VCaP (cell line): ENCODE results near the gene SLC25A20.

Experiments
- H3K27ac ChIP-seq: fragments of 450-650 bp; 2 replicates; pipeline ENCODE4 v1.5.1; 2017
- CTCF ChIP-seq: fragments of 450-650 bp; conservative IDR thresholded peaks from 2 replicates; pipeline ENCODE4 v1.5.1; 2017; ENCODE audit warnings: mild to moderate bottlenecking, moderate library complexity

SLC25A20 gene

GRCh38 chr3:48879994-48880377, 18.7 kb downstream of the SLC25A20 start:
- TF ChIP-seq CTCF, result no peak
- no peak overlapping the region for H3K27ac ChIP-seq

- TF ChIP-seq CTCF, result no peak
- H3K27ac ChIP-seq, result no peak overlapping the region
Measured at GRCh38 chr3:48879307-48879993, 19.2 kb downstream of the SLC25A20 start.

GRCh38 chr3:48877671-48878070, 21.0 kb downstream of the SLC25A20 start:
- TF ChIP-seq CTCF, result no peak
- H3K27ac ChIP-seq, result no peak overlapping the region

GRCh38 chr3:48863122-48863521, 35.6 kb downstream of the SLC25A20 start:
- H3K27ac ChIP-seq, result no peak overlapping the region
- TF ChIP-seq CTCF, result no peak

- no peak for TF ChIP-seq CTCF
- H3K27ac ChIP-seq, result no peak overlapping the region
Measured at GRCh38 chr3:48859206-48859605, 39.5 kb downstream of the SLC25A20 start.

GRCh38 chr3:48858709-48859108, 40.0 kb downstream of the SLC25A20 start:
- no peak for TF ChIP-seq CTCF
- H3K27ac ChIP-seq, result no peak overlapping the region

- H3K27ac ChIP-seq, result no peak overlapping the region
- TF ChIP-seq CTCF, result no peak
Measured at GRCh38 chr3:48857641-48858040, 41.0 kb downstream of the SLC25A20 start.
